Thymus (tissue), 11 donors: Measurements from ENCODE around the gene PITPNM3. TPM values are rescaled to one million over a fixed set of nuclear protein-coding genes. Genes with fewer than 3 reads are reported as not detected.
"Not testable (repeated sequence)": the region's sequence is repeated elsewhere in the genome, so short reads cannot be mapped to it uniquely, and the experiment has no call there.

ENCODE experiments used
- DNase-seq, 9 donors: peaks; one replicate each; pipeline ENCODE4 v3.0.0-alpha.2; 2013; ENCODE audit warnings: low spot score in 9 of 9, low read depth in 6 of 9, missing footprints in 1 of 9
- H3K27ac ChIP-seq, 2 donors: one replicate each; pipeline ENCODE4 v1.5.1; 2013; ENCODE audit warnings: control low read depth in 1 of 2, low read depth in 1 of 2, low read length in 1 of 2, mild to moderate bottlenecking in 1 of 2, moderate library complexity in 1 of 2
- H3K27me3 ChIP-seq, 2 donors: one replicate each; pipeline ENCODE4 v1.5.1; 2013; ENCODE audit warnings: low read length in 1 of 2; ENCODE audit not compliant: control insufficient read depth in 2 of 2, insufficient read depth in 1 of 2
- H3K36me3 ChIP-seq, 2 donors: one replicate each; pipeline ENCODE4 v1.5.1; 2013; ENCODE audit warnings: low read length in 1 of 2, mild to moderate bottlenecking in 1 of 2, moderate library complexity in 1 of 2; ENCODE audit not compliant: control insufficient read depth in 2 of 2, insufficient read depth in 2 of 2
- H3K4me1 ChIP-seq, 2 donors: one replicate each; pipeline ENCODE4 v1.5.1; 2013; ENCODE audit warnings: low read length in 2 of 2; ENCODE audit not compliant: control insufficient read depth in 2 of 2, insufficient read depth in 2 of 2
- H3K4me3 ChIP-seq, 2 donors: one replicate each; pipeline ENCODE4 v1.5.1; 2013; ENCODE audit warnings: low read length in 2 of 2, control low read depth in 1 of 2, mild to moderate bottlenecking in 1 of 2
- H3K9me3 ChIP-seq, 2 donors: one replicate each; pipeline ENCODE4 v1.5.1; 2013; ENCODE audit warnings: low read length in 1 of 2, mild to moderate bottlenecking in 1 of 2; ENCODE audit not compliant: control insufficient read depth in 2 of 2, insufficient read depth in 1 of 2
- WGBS: extraction: QIAGEN DNeasy Blood & Tissue Kit; methylation state at CpG from one replicate; pipeline ENCODE4 v1.1.7; 2013; 5-methylcytosine and 5-hydroxymethylcytosine counted together
- polyA plus RNA-seq: library from polyadenylated mRNA; stranded (reverse); fragments of 200-250 nt; gene quantifications from one replicate; pipeline ENCODE4 v1.2.3, GENCODE V29; 2013
- total RNA-seq: library from RNA; stranded (reverse); fragments of 120-200 nt; gene quantifications from one replicate; pipeline ENCODE4 v1.2.4, GENCODE V29; 2013
- donor health status: healthy.

The PITPNM3 gene
- total and polyA plus RNA-seq, 2 donors: 0.33 to 0.52 TPM

GRCh38 chr17:6593371-6593770 lies 37.0 kb upstream of the PITPNM3 start:
- 98% methylated on average over 14 of the region's 14 CpGs for WGBS
- peaks cover 51 to 56% of the 10 kb centered on the region in 2 donors for H3K36me3 ChIP-seq
- not testable (repeated sequence) for H3K4me3 ChIP-seq, DNase-seq, H3K9me3 ChIP-seq, H3K4me1 ChIP-seq, H3K27me3 ChIP-seq, H3K27ac ChIP-seq

- H3K4me3 ChIP-seq: no peak overlapping the region
- peak in 1 of 9 donors; percentile 5 for DNase-seq
- no peaks in the 10 kb centered on the region for H3K9me3 ChIP-seq
- H3K27ac ChIP-seq: no peak overlapping the region
- H3K27me3 ChIP-seq: no peaks in the 10 kb centered on the region
- peaks cover 57 to 60% of the 10 kb centered on the region in 2 donors for H3K36me3 ChIP-seq
- no peaks in the 10 kb centered on the region for H3K4me1 ChIP-seq
- 95% methylated on average over 6 of the region's 6 CpGs for WGBS
These were observed 35.8 kb upstream of the PITPNM3 start for GRCh38 chr17:6592173-6592572.

GRCh38 chr17:6591599-6592158 lies 35.3 kb upstream of the PITPNM3 start:
- Histone ChIP-seq H3K4me3 (no peak overlapping the region), H3K27me3 (no peaks in the 10 kb centered on the region), H3K4me1 (no peaks in the 10 kb centered on the region), H3K36me3 (peaks cover 59 to 60% of the 10 kb centered on the region in 2 donors), H3K9me3 (no peaks in the 10 kb centered on the region), H3K27ac (no peak overlapping the region)
- no peak for DNase-seq
- 97% methylated on average over 7 of the region's 7 CpGs for WGBS

- 97% methylated on average over 15 of the region's 15 CpGs for WGBS
- Histone ChIP-seq H3K36me3 (peaks cover 52 to 65% of the 10 kb centered on the region in 2 donors), H3K9me3 (no peaks in the 10 kb centered on the region), H3K4me1 (no peaks in the 10 kb centered on the region), H3K27me3 (no peaks in the 10 kb centered on the region), H3K4me3 (no peak overlapping the region), H3K27ac (no peak overlapping the region)
- no peak for DNase-seq
These were observed 33.1 kb upstream of the PITPNM3 start for GRCh38 chr17:6589266-6589946.

GRCh38 chr17:6588165-6588564 lies 31.8 kb upstream of the PITPNM3 start:
- Histone ChIP-seq H3K4me1 (no peaks in the 10 kb centered on the region), H3K4me3 (no peak overlapping the region), H3K27ac (no peak overlapping the region), H3K36me3 (peaks cover 46 to 66% of the 10 kb centered on the region in 2 donors), H3K9me3 (no peaks in the 10 kb centered on the region), H3K27me3 (no peaks in the 10 kb centered on the region)
- DNase-seq: no peak
- WGBS: 97% methylated on average over 5 of the region's 5 CpGs

GRCh38 chr17:6587310-6587709 lies 31.0 kb upstream of the PITPNM3 start:
- Histone ChIP-seq H3K27ac (no peak overlapping the region), H3K27me3 (no peaks in the 10 kb centered on the region), H3K9me3 (no peaks in the 10 kb centered on the region), H3K36me3 (peaks cover 43 to 72% of the 10 kb centered on the region in 2 donors), H3K4me3 (no peak overlapping the region), H3K4me1 (no peaks in the 10 kb centered on the region)
- over 99% methylated on average over 4 of the region's 4 CpGs for WGBS
- DNase-seq: no peak

- DNase-seq: no peak
- no peaks in the 10 kb centered on the region for H3K9me3 ChIP-seq
- no peak overlapping the region for H3K4me3 ChIP-seq
- no peaks in the 10 kb centered on the region for H3K27me3 ChIP-seq
- no peak overlapping the region for H3K27ac ChIP-seq
- 98% methylated on average over 4 of the region's 4 CpGs for whole genome bisulfite sequencing
- no peaks in the 10 kb centered on the region for H3K4me1 ChIP-seq
- peaks cover 35 to 59% of the 10 kb centered on the region in 2 donors for H3K36me3 ChIP-seq
These were observed 27.1 kb upstream of the PITPNM3 start for GRCh38 chr17:6583411-6583810.

GRCh38 chr17:6580625-6581024 lies 24.3 kb upstream of the PITPNM3 start:
- peaks cover 21 to 42% of the 10 kb centered on the region in 2 donors for H3K36me3 ChIP-seq

GRCh38 chr17:6578491-6578890 lies 22.1 kb upstream of the PITPNM3 start:
- Histone ChIP-seq H3K27ac (no peak overlapping the region), H3K4me1 (peaks cover 6 to 11% of the 10 kb centered on the region in 2 donors), H3K27me3 (no peaks in the 10 kb centered on the region), H3K36me3 (peaks cover 21 to 25% of the 10 kb centered on the region in 2 donors), H3K9me3 (no peaks in the 10 kb centered on the region), H3K4me3 (no peak overlapping the region)
- no peak for DNase-seq
- 82% methylated on average over 6 of the region's 6 CpGs for WGBS

More at GRCh38 chr17:6580625-6581024, 24.3 kb upstream of the PITPNM3 start:
- Histone ChIP-seq H3K4me3 (no peak overlapping the region), H3K27ac (no peak overlapping the region), H3K4me1 (peaks cover under 1 to 2% of the 10 kb centered on the region in 2 donors), H3K9me3 (no peaks in the 10 kb centered on the region), H3K27me3 (no peaks in the 10 kb centered on the region)
- no peak for DNase-seq
- 98% methylated on average over 9 of the region's 9 CpGs for WGBS
